Stimulated activated CD4-positive, alpha-beta T cell treated with anti-CD3 and anti-CD28 coated beads, Interleukin-15, amount 100 ng/mL, for 48 hours (primary cell): ENCODE data around the gene TPGS1.

Experiments
- DNase-seq, 2 donors: peaks; one replicate each; pipeline ENCODE4 v3.0.0-alpha.2; 2020; ENCODE audit warnings: low read depth in 2 of 2

The TPGS1 gene

GRCh38 chr19:539429-540030 is 32.2 kb downstream of the TPGS1 start:
- DNase-seq = no peak

GRCh38 chr19:540867-541637 is 33.8 kb downstream of the TPGS1 start:
- no peak for DNase-seq

GRCh38 chr19:541699-542098 is 34.4 kb downstream of the TPGS1 start:
- DNase-seq = no peak

- no peak for DNase-seq
Observed at GRCh38 chr19:542173-542866, 35.0 kb downstream of the TPGS1 start.

- DNase-seq = peak; percentile 50 to 62
Observed at GRCh38 chr19:543910-544608, 36.8 kb downstream of the TPGS1 start, which contains the start of gene GZMM. Gene GZMM, plus strand, starts transcription at chr19:544053. Its CDS starts 19 bp downstream, at chr19:544072.

GRCh38 chr19:547117-547516 is 39.8 kb downstream of the TPGS1 start:
- DNase-seq = no peak

GRCh38 chr19:547836-548720 is 40.8 kb downstream of the TPGS1 start:
- DNase-seq = no peak

GRCh38 chr19:548886-549830 is 41.9 kb downstream of the TPGS1 start:
- DNase-seq = no peak

GRCh38 chr19:554817-555216 is 47.5 kb downstream of the TPGS1 start:
- DNase-seq = no peak

GRCh38 chr19:555474-555808 is 48.1 kb downstream of the TPGS1 start:
- no peak for DNase-seq

GRCh38 chr19:556611-557382 is 49.5 kb downstream of the TPGS1 start:
- DNase-seq = no peak

- DNase-seq = no peak
Observed at GRCh38 chr19:558770-559439, 51.6 kb downstream of the TPGS1 start.

GRCh38 chr19:560121-560520 is 52.8 kb downstream of the TPGS1 start:
- no peak for DNase-seq

GRCh38 chr19:566403-566802 is 59.1 kb downstream of the TPGS1 start:
- DNase-seq = no peak

GRCh38 chr19:566844-567243 is 59.5 kb downstream of the TPGS1 start:
- DNase-seq = no peak

GRCh38 chr19:567296-567900 is 60.1 kb downstream of the TPGS1 start:
- no peak for DNase-seq
